ENCODE measurements around the gene SERINC2. TPM values are rescaled to one million over a fixed set of nuclear protein-coding genes. Genes with fewer than 3 reads are reported as not detected.
"Not testable (repeated sequence)": the region's sequence is repeated elsewhere in the genome, so short reads cannot be mapped to it uniquely, and the experiment has no call there.

Gene SERINC2
- total RNA-seq, 6 experiments from 2014 or later, result 184 to 276 (median 207) TPM

- no peak overlapping the region for H3K27ac Mint-ChIP-seq
- peaks cover 34% of the 10 kb centered on the region for H3K36me3 Mint-ChIP-seq (ENCODE audit: low read depth)
- no peak overlapping the region for H3K4me3 Mint-ChIP-seq
- no peak for TF ChIP-seq CTCF (IDR thresholded peaks at IDR 0.05)
- DNase-seq, result no peak
- H3K9me3 Mint-ChIP-seq, result peaks cover 48% of the 10 kb centered on the region
- peaks cover 16% of the 10 kb centered on the region for H3K27me3 Mint-ChIP-seq (ENCODE audit: insufficient read depth)
- no peaks in the 10 kb centered on the region for H3K4me1 Mint-ChIP-seq (ENCODE audit: low read depth)
Observed at GRCh38 chr1:31453384-31454079, 40.5 kb downstream of the SERINC2 start.

- Mint-ChIP-seq H3K36me3 (ENCODE audit: low read depth) (peaks cover 35% of the 10 kb centered on the region), H3K4me3 (no peak overlapping the region), H3K4me1 (ENCODE audit: low read depth) (no peaks in the 10 kb centered on the region), H3K9me3 (peaks cover 43% of the 10 kb centered on the region), H3K27me3 (ENCODE audit: insufficient read depth) (peaks cover 46% of the 10 kb centered on the region), H3K27ac (no peak overlapping the region)
- TF ChIP-seq CTCF (IDR thresholded peaks at IDR 0.05), result no peak
- no peak for DNase-seq
Observed at GRCh38 chr1:31458287-31458896, 45.4 kb downstream of the SERINC2 start.

- peaks cover 37% of the 10 kb centered on the region for H3K9me3 Mint-ChIP-seq
- H3K36me3 Mint-ChIP-seq (ENCODE audit: low read depth), result peaks cover 29% of the 10 kb centered on the region
- H3K27ac Mint-ChIP-seq, result no peak overlapping the region
- DNase-seq, result no peak
- H3K4me1 Mint-ChIP-seq (ENCODE audit: low read depth), result no peaks in the 10 kb centered on the region
- TF ChIP-seq CTCF (IDR thresholded peaks at IDR 0.05), result peak; percentile 75
- no peak overlapping the region for H3K4me3 Mint-ChIP-seq
- H3K27me3 Mint-ChIP-seq (ENCODE audit: insufficient read depth), result peaks cover 52% of the 10 kb centered on the region
Observed at GRCh38 chr1:31460027-31460426, 47.0 kb downstream of the SERINC2 start.

GRCh38 chr1:31467005-31467674, 54.1 kb downstream of the SERINC2 start:
- TF ChIP-seq CTCF (IDR thresholded peaks at IDR 0.05), result no peak
- no peak overlapping the region for H3K4me3 Mint-ChIP-seq
- H3K36me3 Mint-ChIP-seq (ENCODE audit: low read depth), result peaks cover 11% of the 10 kb centered on the region
- H3K4me1 Mint-ChIP-seq (ENCODE audit: low read depth), result no peaks in the 10 kb centered on the region
- DNase-seq, result no peak
- peaks cover 35% of the 10 kb centered on the region for H3K9me3 Mint-ChIP-seq
- peaks cover 45% of the 10 kb centered on the region for H3K27me3 Mint-ChIP-seq (ENCODE audit: insufficient read depth)
- no peak overlapping the region for H3K27ac Mint-ChIP-seq

GRCh38 chr1:31470794-31471315, 57.8 kb downstream of the SERINC2 start:
- H3K27ac Mint-ChIP-seq, result no peak overlapping the region
- TF ChIP-seq CTCF (IDR thresholded peaks at IDR 0.05), result no peak
- H3K27me3 Mint-ChIP-seq (ENCODE audit: insufficient read depth), result peaks cover 50% of the 10 kb centered on the region
- no peaks in the 10 kb centered on the region for H3K4me1 Mint-ChIP-seq (ENCODE audit: low read depth)
- no peak overlapping the region for H3K4me3 Mint-ChIP-seq
- peaks cover 27% of the 10 kb centered on the region for H3K9me3 Mint-ChIP-seq
- H3K36me3 Mint-ChIP-seq (ENCODE audit: low read depth), result peaks cover 11% of the 10 kb centered on the region
- no peak for DNase-seq

GRCh38 chr1:31471452-31472313, 58.7 kb downstream of the SERINC2 start:
- Mint-ChIP-seq H3K27me3 (ENCODE audit: insufficient read depth) (peaks cover 52% of the 10 kb centered on the region), H3K9me3 (peaks cover 18% of the 10 kb centered on the region)
- not testable (repeated sequence) for H3K36me3 Mint-ChIP-seq (ENCODE audit: low read depth); H3K4me3 Mint-ChIP-seq; H3K4me1 Mint-ChIP-seq (ENCODE audit: low read depth); H3K27ac Mint-ChIP-seq; DNase-seq

GRCh38 chr1:31472314-31472651, 59.3 kb downstream of the SERINC2 start:
- H3K4me3 Mint-ChIP-seq; DNase-seq; H3K36me3 Mint-ChIP-seq (ENCODE audit: low read depth); H3K27ac Mint-ChIP-seq: not testable (repeated sequence)
- H3K9me3 Mint-ChIP-seq, result peaks cover 12% of the 10 kb centered on the region
- H3K27me3 Mint-ChIP-seq (ENCODE audit: insufficient read depth), result peaks cover 52% of the 10 kb centered on the region
- peaks cover 11% of the 10 kb centered on the region for H3K4me1 Mint-ChIP-seq (ENCODE audit: low read depth)

- H3K27me3 Mint-ChIP-seq (ENCODE audit: insufficient read depth), result peaks cover 52% of the 10 kb centered on the region
- H3K27ac Mint-ChIP-seq, result not testable (repeated sequence)
- H3K4me1 Mint-ChIP-seq (ENCODE audit: low read depth), result peaks cover 15% of the 10 kb centered on the region
Observed at GRCh38 chr1:31472673-31473072, 59.7 kb downstream of the SERINC2 start.

More at GRCh38 chr1:31472673-31473072, 59.7 kb downstream of the SERINC2 start:
- DNase-seq; H3K36me3 Mint-ChIP-seq (ENCODE audit: low read depth); H3K9me3 Mint-ChIP-seq; H3K4me3 Mint-ChIP-seq: not testable (repeated sequence)
